Measurements from ENCODE around the gene TRABD.
A peak's percentile ranks its signal among the peaks of the same experiment; 100 is the strongest.

TRABD gene

GRCh38 chr22:50198624-50199017 lies 12.9 kb downstream of the TRABD start:
- Histone ChIP-seq H3K27ac (ENCODE audit: low read depth, low read length, poor library complexity, severe bottlenecking) (peak overlapping the region; percentile 82), H3K36me3 (ENCODE audit: insufficient read depth, low read length) (peaks cover 67% of the 10 kb centered on the region)
- no peak for TF ChIP-seq EZH2 (IDR thresholded peaks at IDR 0.05; ENCODE audit: borderline replicate concordance, low read length)
- no peak for TF ChIP-seq CTCF (IDR thresholded peaks at IDR 0.05; ENCODE audit: low read length)

GRCh38 chr22:50199251-50199721 lies 13.6 kb downstream of the TRABD start:
- Histone ChIP-seq H3F3A (ENCODE audit: insufficient read depth, low read length) (peaks cover 5% of the 10 kb centered on the region; the same call in 1 of the 2 replicates), H2AFZ (ENCODE audit: low read length) (no peak overlapping the region), H3K4me1 (ENCODE audit: insufficient read depth, low read length, severe bottlenecking) (peaks cover 60% of the 10 kb centered on the region), H3K9me3 (ENCODE audit: low read length) (no peaks in the 10 kb centered on the region), H3K27ac (ENCODE audit: low read depth, low read length, poor library complexity, severe bottlenecking) (peak overlapping the region; percentile 82), H3K4me2 (ENCODE audit: low read length) (peak overlapping the region; percentile 91), H3K27me3 (ENCODE audit: insufficient read depth, low read length) (no peaks in the 10 kb centered on the region), H3K4me3 (ENCODE audit: low read depth, low read length, poor library complexity, severe bottlenecking) (peak overlapping the region; percentile 78), H3K9me2 (ENCODE audit: low read depth, low read length) (no peaks in the 10 kb centered on the region), H3K9ac (ENCODE audit: low read length) (peak overlapping the region; percentile 69; the same call in 1 of the 2 replicates), H3K79me2 (ENCODE audit: insufficient read depth, low read length) (peaks cover 25% of the 10 kb centered on the region), H3K36me3 (ENCODE audit: insufficient read depth, low read length) (peaks cover 66% of the 10 kb centered on the region), H4K20me1 (ENCODE audit: insufficient read depth, low read length) (no peaks in the 10 kb centered on the region)
- TF ChIP-seq CTCF (IDR thresholded peaks at IDR 0.05; ENCODE audit: low read length) (no peak), EZH2 (IDR thresholded peaks at IDR 0.05; ENCODE audit: borderline replicate concordance, low read length) (no peak)

More at GRCh38 chr22:50198624-50199017, 12.9 kb downstream of the TRABD start:
- no peaks in the 10 kb centered on the region for H3K9me2 ChIP-seq (ENCODE audit: low read depth, low read length)
- H4K20me1 ChIP-seq (ENCODE audit: insufficient read depth, low read length): no peaks in the 10 kb centered on the region
- H3K79me2 ChIP-seq (ENCODE audit: insufficient read depth, low read length): peaks cover 21% of the 10 kb centered on the region
- H3K27me3 ChIP-seq (ENCODE audit: insufficient read depth, low read length): no peaks in the 10 kb centered on the region
- no peaks in the 10 kb centered on the region for H3K9me3 ChIP-seq (ENCODE audit: low read length)
- no peak overlapping the region for H3K4me3 ChIP-seq (ENCODE audit: low read depth, low read length, poor library complexity, severe bottlenecking)
- H2AFZ ChIP-seq (ENCODE audit: low read length): no peak overlapping the region
- no peak overlapping the region for H3K4me2 ChIP-seq (ENCODE audit: low read length)
- no peak overlapping the region for H3K9ac ChIP-seq (ENCODE audit: low read length)
- H3F3A ChIP-seq (ENCODE audit: insufficient read depth, low read length): peaks cover 5% of the 10 kb centered on the region; the same call in 1 of the 2 replicates
- H3K4me1 ChIP-seq (ENCODE audit: insufficient read depth, low read length, severe bottlenecking): peaks cover 66% of the 10 kb centered on the region

- Histone ChIP-seq H4K20me1 (ENCODE audit: insufficient read depth, low read length) (no peaks in the 10 kb centered on the region), H3K4me1 (ENCODE audit: insufficient read depth, low read length, severe bottlenecking) (peaks cover 60% of the 10 kb centered on the region), H3K79me2 (ENCODE audit: insufficient read depth, low read length) (peaks cover 25% of the 10 kb centered on the region), H2AFZ (ENCODE audit: low read length) (no peak overlapping the region), H3K9me2 (ENCODE audit: low read depth, low read length) (no peaks in the 10 kb centered on the region), H3K36me3 (ENCODE audit: insufficient read depth, low read length) (peaks cover 66% of the 10 kb centered on the region), H3K27me3 (ENCODE audit: insufficient read depth, low read length) (no peaks in the 10 kb centered on the region), H3K4me2 (ENCODE audit: low read length) (peak overlapping the region; percentile 91), H3K27ac (ENCODE audit: low read depth, low read length, poor library complexity, severe bottlenecking) (peak overlapping the region; percentile 82), H3F3A (ENCODE audit: insufficient read depth, low read length) (peaks cover 5% of the 10 kb centered on the region; the same call in 1 of the 2 replicates), H3K9me3 (ENCODE audit: low read length) (no peaks in the 10 kb centered on the region), H3K9ac (ENCODE audit: low read length) (peak overlapping the region; percentile 69), H3K4me3 (ENCODE audit: low read depth, low read length, poor library complexity, severe bottlenecking) (peak overlapping the region; percentile 78)
- TF ChIP-seq CTCF (IDR thresholded peaks at IDR 0.05; ENCODE audit: low read length): no peak
- no peak for TF ChIP-seq EZH2 (IDR thresholded peaks at IDR 0.05; ENCODE audit: borderline replicate concordance, low read length)
Observed at GRCh38 chr22:50199829-50200460, 14.2 kb downstream of the TRABD start.
